Ishikawa (cell line): ENCODE measurements around the gene PRKCB.

ENCODE experiments used
- CEBPB ChIP-seq: IDR thresholded peaks from 2 replicates; pipeline ENCODE4 v1.6.1; 2012
- EP300 ChIP-seq: IDR thresholded peaks from 2 replicates; pipeline ENCODE4 v1.6.1; 2012; ENCODE audit warnings: borderline replicate concordance
- RAD21 ChIP-seq: IDR thresholded peaks from 2 replicates; pipeline ENCODE4 v1.6.1; 2012; ENCODE audit warnings: low read depth
- TAF1 ChIP-seq: IDR thresholded peaks from 2 replicates; pipeline ENCODE4 v1.6.1; 2012; ENCODE audit warnings: low read depth, mild to moderate bottlenecking
- TCF12 ChIP-seq: IDR thresholded peaks from 2 replicates; pipeline ENCODE4 v1.6.1; 2012; ENCODE audit warnings: low read depth
- YY1 ChIP-seq: IDR thresholded peaks from 2 replicates; pipeline ENCODE4 v1.6.1; 2012; ENCODE audit warnings: low read depth
- TF ChIP-seq, protein P1 (sequence below): IDR thresholded peaks from 2 replicates; pipeline ENCODE4 v1.6.1; 2012
- TF ChIP-seq, protein P2 (sequence below): IDR thresholded peaks from 2 replicates; pipeline ENCODE4 v1.6.1; 2012; ENCODE audit warnings: low read depth, mild to moderate bottlenecking

DNA sequence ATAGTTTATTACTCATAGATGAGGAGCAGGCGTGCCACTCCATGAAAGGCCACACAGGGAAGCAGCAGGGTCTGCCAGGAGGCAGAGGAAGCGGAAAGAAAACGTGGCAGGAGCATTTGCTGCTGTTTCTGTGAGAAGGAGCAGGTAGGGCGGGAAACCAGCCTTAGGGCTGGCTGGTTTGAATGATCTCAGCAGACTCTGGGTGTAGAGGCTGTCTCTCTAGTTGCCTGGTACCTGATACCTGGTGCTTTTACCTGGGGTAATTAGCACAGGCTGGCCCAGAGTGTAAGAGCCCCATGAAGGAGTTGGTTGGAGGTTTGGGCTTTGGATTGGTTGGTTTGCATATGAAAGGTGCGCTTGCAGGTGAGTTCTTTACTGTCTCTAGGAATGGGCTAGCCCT is 215.3 kb downstream of the PRKCB start:
- TF ChIP-seq TCF12 (no peak), EP300 (no peak), TAF1 (no peak), YY1 (no peak), RAD21 (no peak), CEBPB (no peak)
- TF ChIP-seq, protein P1, sequence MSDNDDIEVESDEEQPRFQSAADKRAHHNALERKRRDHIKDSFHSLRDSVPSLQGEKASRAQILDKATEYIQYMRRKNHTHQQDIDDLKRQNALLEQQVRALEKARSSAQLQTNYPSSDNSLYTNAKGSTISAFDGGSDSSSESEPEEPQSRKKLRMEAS: no peak
- TF ChIP-seq, protein P2, sequence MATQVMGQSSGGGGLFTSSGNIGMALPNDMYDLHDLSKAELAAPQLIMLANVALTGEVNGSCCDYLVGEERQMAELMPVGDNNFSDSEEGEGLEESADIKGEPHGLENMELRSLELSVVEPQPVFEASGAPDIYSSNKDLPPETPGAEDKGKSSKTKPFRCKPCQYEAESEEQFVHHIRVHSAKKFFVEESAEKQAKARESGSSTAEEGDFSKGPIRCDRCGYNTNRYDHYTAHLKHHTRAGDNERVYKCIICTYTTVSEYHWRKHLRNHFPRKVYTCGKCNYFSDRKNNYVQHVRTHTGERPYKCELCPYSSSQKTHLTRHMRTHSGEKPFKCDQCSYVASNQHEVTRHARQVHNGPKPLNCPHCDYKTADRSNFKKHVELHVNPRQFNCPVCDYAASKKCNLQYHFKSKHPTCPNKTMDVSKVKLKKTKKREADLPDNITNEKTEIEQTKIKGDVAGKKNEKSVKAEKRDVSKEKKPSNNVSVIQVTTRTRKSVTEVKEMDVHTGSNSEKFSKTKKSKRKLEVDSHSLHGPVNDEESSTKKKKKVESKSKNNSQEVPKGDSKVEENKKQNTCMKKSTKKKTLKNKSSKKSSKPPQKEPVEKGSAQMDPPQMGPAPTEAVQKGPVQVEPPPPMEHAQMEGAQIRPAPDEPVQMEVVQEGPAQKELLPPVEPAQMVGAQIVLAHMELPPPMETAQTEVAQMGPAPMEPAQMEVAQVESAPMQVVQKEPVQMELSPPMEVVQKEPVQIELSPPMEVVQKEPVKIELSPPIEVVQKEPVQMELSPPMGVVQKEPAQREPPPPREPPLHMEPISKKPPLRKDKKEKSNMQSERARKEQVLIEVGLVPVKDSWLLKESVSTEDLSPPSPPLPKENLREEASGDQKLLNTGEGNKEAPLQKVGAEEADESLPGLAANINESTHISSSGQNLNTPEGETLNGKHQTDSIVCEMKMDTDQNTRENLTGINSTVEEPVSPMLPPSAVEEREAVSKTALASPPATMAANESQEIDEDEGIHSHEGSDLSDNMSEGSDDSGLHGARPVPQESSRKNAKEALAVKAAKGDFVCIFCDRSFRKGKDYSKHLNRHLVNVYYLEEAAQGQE: no peak
